HFFc6 (cell line): ENCODE data around the gene LRRC18. TPM values are rescaled to one million over a fixed set of nuclear protein-coding genes. Genes with fewer than 3 reads are reported as not detected.

Experiments
- DNase-seq: peaks from one replicate; pipeline ENCODE4 v3.0.0-alpha.2; 2018
- H3K27ac Mint-ChIP-seq: 2 replicates; pipeline ENCODE4 v1.8.0; 2020; ENCODE audit warnings: mild to moderate bottlenecking, mixed read lengths
- H3K27me3 Mint-ChIP-seq: 2 replicates; pipeline ENCODE4 v1.8.0; 2021; ENCODE audit warnings: mild to moderate bottlenecking, moderate library complexity, mixed read lengths; ENCODE audit not compliant: insufficient read depth
- H3K36me3 Mint-ChIP-seq: 2 replicates; pipeline ENCODE4 v1.8.0; 2021; ENCODE audit warnings: low read depth, mixed read lengths
- H3K4me1 Mint-ChIP-seq: 2 replicates; pipeline ENCODE4 v1.8.0; 2020; ENCODE audit warnings: low read depth, mixed read lengths
- H3K4me3 Mint-ChIP-seq: 2 replicates; pipeline ENCODE4 v1.8.0; 2020; ENCODE audit warnings: mild to moderate bottlenecking, moderate library complexity, mixed read lengths
- H3K9me3 Mint-ChIP-seq: 2 replicates; pipeline ENCODE4 v1.8.0; 2020; ENCODE audit warnings: mild to moderate bottlenecking, mixed read lengths
- total RNA-seq, 6 experiments: library from RNA; stranded (reverse); fragmentation: NEBNext Ultra II Directional; extraction: Animal tissue kit (Norgen Biotek cat#: 25700); gene quantifications; 2 replicates in 1 of 6; 3 replicates in 5 of 6; pipeline ENCODE4 v1.2.3, GENCODE V29; 2021
- TF ChIP-seq, protein P1 (sequence below): fragments of 200-600 bp; sonication (generic); IDR thresholded peaks from 2 replicates; pipeline ENCODE4 v1.5.0; 2021; ENCODE audit warnings: antibody characterized with exemption, mild to moderate bottlenecking

LRRC18 gene
- total RNA-seq, 6 experiments from 2014 or later: not detected

DNA sequence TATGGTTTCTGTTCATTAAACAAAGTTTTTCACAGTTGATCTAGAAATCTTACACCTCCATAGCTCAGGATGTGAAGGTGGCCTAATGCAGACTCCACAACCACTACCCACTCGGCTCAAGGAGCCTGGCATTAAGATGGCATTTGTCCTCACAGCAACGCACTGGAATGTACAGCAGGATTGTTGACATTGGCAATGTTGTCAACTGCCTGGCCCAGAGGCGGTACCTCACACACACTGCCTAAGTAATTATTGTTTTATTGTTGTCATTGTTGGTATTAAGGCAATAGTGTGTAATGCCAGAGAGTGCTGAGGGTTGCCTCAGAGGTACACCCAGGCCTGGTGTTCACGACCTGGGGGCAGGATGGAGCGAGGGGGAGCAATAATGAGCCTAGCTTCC is 38.3 kb downstream of the LRRC18 start:
- Mint-ChIP-seq H3K27ac (no peak overlapping the region), H3K36me3 (no peaks in the 10 kb centered on the region), H3K4me1 (no peaks in the 10 kb centered on the region), H3K9me3 (no peaks in the 10 kb centered on the region), H3K4me3 (no peak overlapping the region), H3K27me3 (peaks cover 20% of the 10 kb centered on the region)
- TF ChIP-seq, protein P1, sequence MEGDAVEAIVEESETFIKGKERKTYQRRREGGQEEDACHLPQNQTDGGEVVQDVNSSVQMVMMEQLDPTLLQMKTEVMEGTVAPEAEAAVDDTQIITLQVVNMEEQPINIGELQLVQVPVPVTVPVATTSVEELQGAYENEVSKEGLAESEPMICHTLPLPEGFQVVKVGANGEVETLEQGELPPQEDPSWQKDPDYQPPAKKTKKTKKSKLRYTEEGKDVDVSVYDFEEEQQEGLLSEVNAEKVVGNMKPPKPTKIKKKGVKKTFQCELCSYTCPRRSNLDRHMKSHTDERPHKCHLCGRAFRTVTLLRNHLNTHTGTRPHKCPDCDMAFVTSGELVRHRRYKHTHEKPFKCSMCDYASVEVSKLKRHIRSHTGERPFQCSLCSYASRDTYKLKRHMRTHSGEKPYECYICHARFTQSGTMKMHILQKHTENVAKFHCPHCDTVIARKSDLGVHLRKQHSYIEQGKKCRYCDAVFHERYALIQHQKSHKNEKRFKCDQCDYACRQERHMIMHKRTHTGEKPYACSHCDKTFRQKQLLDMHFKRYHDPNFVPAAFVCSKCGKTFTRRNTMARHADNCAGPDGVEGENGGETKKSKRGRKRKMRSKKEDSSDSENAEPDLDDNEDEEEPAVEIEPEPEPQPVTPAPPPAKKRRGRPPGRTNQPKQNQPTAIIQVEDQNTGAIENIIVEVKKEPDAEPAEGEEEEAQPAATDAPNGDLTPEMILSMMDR: no peak
- DNase-seq: no peak

DNA sequence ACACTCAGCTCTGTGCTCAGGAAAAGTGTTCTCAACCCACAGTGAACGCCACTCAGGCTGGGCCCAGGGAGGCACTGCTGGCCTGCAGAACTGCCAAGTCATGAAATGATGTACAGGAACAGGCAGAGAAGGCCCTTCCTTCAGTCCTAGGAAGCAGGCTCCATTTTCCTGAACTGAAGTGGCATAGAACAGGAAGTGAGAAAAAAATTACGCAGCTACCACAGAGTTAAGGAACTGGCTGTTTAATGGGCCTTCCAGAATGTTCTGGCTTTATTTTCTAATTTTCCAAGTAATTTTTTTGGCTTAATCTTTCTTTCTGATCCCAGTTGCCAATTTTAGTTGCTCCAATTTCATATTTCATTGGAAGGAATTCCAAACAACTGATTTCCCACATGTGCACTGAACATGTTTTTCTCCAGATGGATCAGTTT is 39.3 kb downstream of the LRRC18 start:
- Mint-ChIP-seq H3K4me1 (no peaks in the 10 kb centered on the region), H3K27ac (no peak overlapping the region), H3K4me3 (no peak overlapping the region), H3K27me3 (peaks cover 20% of the 10 kb centered on the region), H3K36me3 (no peaks in the 10 kb centered on the region), H3K9me3 (no peaks in the 10 kb centered on the region)
- TF ChIP-seq, protein P1: no peak
- DNase-seq: no peak

DNA sequence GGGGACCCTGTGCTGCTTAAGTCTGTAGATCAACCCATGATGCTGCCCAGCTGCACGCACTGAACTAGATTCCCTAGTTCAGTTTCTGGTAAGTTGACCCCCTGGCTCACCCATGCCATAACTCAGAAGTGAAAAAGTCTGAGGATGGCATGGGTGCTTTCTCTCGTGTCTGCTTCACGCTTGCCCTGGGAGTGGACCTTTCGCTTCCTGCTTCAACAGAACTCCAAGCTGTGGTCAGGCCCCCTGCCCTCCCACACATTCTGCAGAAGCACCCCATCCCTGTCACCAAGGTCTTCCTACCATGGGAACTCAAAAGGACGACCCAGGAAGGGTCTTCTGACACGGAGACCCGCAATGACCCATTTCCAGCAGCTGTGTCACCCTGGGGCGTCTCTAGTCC is 39.9 kb downstream of the LRRC18 start:
- Mint-ChIP-seq H3K4me1 (no peaks in the 10 kb centered on the region), H3K9me3 (no peaks in the 10 kb centered on the region), H3K27ac (no peak overlapping the region), H3K27me3 (peaks cover 20% of the 10 kb centered on the region), H3K36me3 (no peaks in the 10 kb centered on the region), H3K4me3 (no peak overlapping the region)
- TF ChIP-seq, protein P1: no peak
- no peak for DNase-seq

DNA sequence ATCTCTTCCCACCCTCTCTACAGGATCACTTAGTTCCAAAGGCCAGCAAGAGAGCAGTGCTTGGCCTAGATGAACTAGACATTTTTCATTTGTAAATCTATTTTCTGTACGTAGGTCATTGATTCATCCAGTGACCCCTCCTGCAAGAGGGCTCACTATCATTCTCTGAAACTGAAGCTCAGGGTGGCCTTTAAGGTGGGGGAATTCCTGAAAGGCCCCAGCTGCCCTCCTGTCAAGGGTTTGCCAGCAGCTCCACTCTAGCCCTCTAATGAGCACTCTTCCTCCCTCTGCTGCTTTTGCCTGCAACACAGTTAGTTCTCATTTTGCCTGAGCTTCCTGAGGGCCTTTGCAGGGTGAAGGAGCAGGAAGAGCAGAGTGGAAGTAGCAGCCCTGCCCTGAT is 41.2 kb downstream of the LRRC18 start:
- Mint-ChIP-seq H3K4me1 (no peaks in the 10 kb centered on the region), H3K27ac (no peak overlapping the region), H3K4me3 (no peak overlapping the region), H3K9me3 (no peaks in the 10 kb centered on the region), H3K27me3 (peaks cover 19% of the 10 kb centered on the region), H3K36me3 (no peaks in the 10 kb centered on the region)
- DNase-seq: no peak
- TF ChIP-seq, protein P1: no peak

DNA sequence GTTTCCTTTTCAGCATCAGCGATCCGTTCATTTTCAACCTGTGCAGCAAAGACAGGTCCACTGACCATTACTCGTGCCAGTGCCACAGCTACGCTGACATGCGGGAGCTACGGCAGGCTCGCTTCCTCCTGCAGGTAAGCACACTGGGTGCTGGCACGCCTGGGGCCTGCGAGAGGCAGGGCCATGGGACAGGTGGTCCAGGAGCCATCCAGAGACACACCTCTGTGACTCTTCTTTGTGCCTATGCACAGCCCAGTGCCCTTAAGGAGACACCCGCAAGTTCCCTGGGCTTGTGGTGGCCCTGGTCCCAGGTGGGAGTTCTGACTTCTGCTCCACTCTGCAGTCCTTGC is 42.2 kb downstream of the LRRC18 start:
- peaks cover 19% of the 10 kb centered on the region for H3K27me3 Mint-ChIP-seq
- H3K27ac Mint-ChIP-seq: no peak overlapping the region
- TF ChIP-seq, protein P1: no peak

More for the DNA sequence above, 42.2 kb downstream of the LRRC18 start:
- Mint-ChIP-seq H3K9me3 (no peaks in the 10 kb centered on the region), H3K4me3 (no peak overlapping the region), H3K36me3 (no peaks in the 10 kb centered on the region), H3K4me1 (no peaks in the 10 kb centered on the region)
- no peak for DNase-seq
